Measurements from ENCODE around the gene SEPTIN11. TPM values are rescaled to one million over a fixed set of nuclear protein-coding genes. Genes with fewer than 3 reads are reported as not detected.
A peak's percentile ranks its signal among the peaks of the same experiment; 100 is the strongest.

SEPTIN11 gene
- total and polyA plus RNA-seq, 2 donors (not counting 1 experiment from before 2014, with no cell fraction given) = 688 to 1,286 TPM

GRCh38 chr4:76948443-76949275, 893 bp upstream of the SEPTIN11 start:
- Histone ChIP-seq H3K79me2 (ENCODE audit: control insufficient read depth, insufficient read depth, low read length) (peaks cover 77% of the 10 kb centered on the region), H3K27ac (ENCODE audit: insufficient read depth, low read length) (peak overlapping the region; percentile 94), H3K9ac (ENCODE audit: insufficient read depth, low read length) (peak overlapping the region; percentile 98), H2AFZ (ENCODE audit: low read length) (no peak overlapping the region), H3K4me2 (ENCODE audit: extremely low read depth, insufficient read depth, low read length) (peak overlapping the region; percentile 93), H3K36me3 (ENCODE audit: control insufficient read depth, insufficient read depth, low read length) (no peaks in the 10 kb centered on the region), H4K20me1 (ENCODE audit: control insufficient read depth, extremely low read depth, insufficient read depth, low read length) (peaks cover 2% of the 10 kb centered on the region), H3K4me1 (ENCODE audit: control insufficient read depth, extremely low read depth, insufficient read depth, low read length) (peaks cover under 1% of the 10 kb centered on the region), H3K27me3 (ENCODE audit: control insufficient read depth, insufficient read depth, low read length) (no peaks in the 10 kb centered on the region), H3K4me3 (replicated peaks in 1 of 4; ENCODE audit: control extremely low read depth in 1 of 4, insufficient read depth in 1 of 4, low read depth in 3 of 4, low read length in 4 of 4) (peak overlapping the region; percentile 61 to 94 (median 84)), H3K9me3 (ENCODE audit: control insufficient read depth, insufficient read depth, low read depth, low read length) (no peaks in the 10 kb centered on the region)
- TF ChIP-seq CTCF (conservative IDR thresholded peaks at IDR 0.05 in 1 of 2, IDR thresholded peaks at IDR 0.05 in 1 of 2; ENCODE audit: low read depth in 1 of 2, low read length in 2 of 2) = peak in 1 of 2 donors; percentile 16
- no peak for TF ChIP-seq EZH2 (IDR thresholded peaks at IDR 0.05; ENCODE audit: low read length, missing control alignments)
- peak; percentile 75 to 86 for DNase-seq (ENCODE audit: low read depth in 2 of 2)

- H3K79me2 ChIP-seq (ENCODE audit: control insufficient read depth, insufficient read depth, low read length) = peaks cover 92% of the 10 kb centered on the region
These were observed 752 bp downstream of the SEPTIN11 start for GRCh38 chr4:76950052-76950955.

More at GRCh38 chr4:76950052-76950955, 752 bp downstream of the SEPTIN11 start:
- H3K27me3 ChIP-seq (ENCODE audit: control insufficient read depth, insufficient read depth, low read length) = no peaks in the 10 kb centered on the region
- H3K36me3 ChIP-seq (ENCODE audit: control insufficient read depth, insufficient read depth, low read length) = no peaks in the 10 kb centered on the region
- peak overlapping the region; percentile 98 for H3K9ac ChIP-seq (ENCODE audit: insufficient read depth, low read length)
- H3K4me3 ChIP-seq (replicated peaks in 1 of 4; ENCODE audit: control extremely low read depth in 1 of 4, insufficient read depth in 1 of 4, low read depth in 3 of 4, low read length in 4 of 4) = peak overlapping the region; percentile 76 to 94 (median 92)
- no peak overlapping the region for H2AFZ ChIP-seq (ENCODE audit: low read length)
- TF ChIP-seq CTCF (conservative IDR thresholded peaks at IDR 0.05 in 1 of 2, IDR thresholded peaks at IDR 0.05 in 1 of 2; ENCODE audit: low read depth in 1 of 2, low read length in 2 of 2) = no peak
- TF ChIP-seq EZH2 (IDR thresholded peaks at IDR 0.05; ENCODE audit: low read length, missing control alignments) = no peak
- DNase-seq (ENCODE audit: low read depth in 2 of 2) = peak; percentile 52 to 60
- H3K9me3 ChIP-seq (ENCODE audit: control insufficient read depth, insufficient read depth, low read depth, low read length) = no peaks in the 10 kb centered on the region
- peaks cover 2% of the 10 kb centered on the region for H4K20me1 ChIP-seq (ENCODE audit: control insufficient read depth, extremely low read depth, insufficient read depth, low read length)
- H3K4me1 ChIP-seq (ENCODE audit: control insufficient read depth, extremely low read depth, insufficient read depth, low read length) = peaks cover 12% of the 10 kb centered on the region
- peak overlapping the region; percentile 94 for H3K27ac ChIP-seq (ENCODE audit: insufficient read depth, low read length)
- peak overlapping the region; percentile 93 for H3K4me2 ChIP-seq (ENCODE audit: extremely low read depth, insufficient read depth, low read length)

Measured in fibroblast of lung (primary cell).